Endothelial cell of umbilical vein (primary cell): ENCODE measurements around the gene CEP55. TPM values are rescaled to one million over a fixed set of nuclear protein-coding genes. Genes with fewer than 3 reads are reported as not detected.
A peak's percentile ranks its signal among the peaks of the same experiment; 100 is the strongest.

Experiments used
- BruUV-seq: library from RNA; stranded (reverse); fragments of 400-500 nt; replicated peaks from 2 replicates; lab custom pipeline; 2021; lab: Mats Ljungman, UMichigan
- CTCF ChIA-PET: fragments of 300-600, 350-600 bp; sonication (Branson Sonifier 250); formaldehyde crosslinking; loops from one replicate; lab custom pipeline; 2021; ENCODE audit warnings: antibody characterized with exemption, inconsistent platforms; lab: Charles Lee
- POLR2A ChIA-PET: fragments of 300-600, 350-600 bp; sonication (Branson Sonifier 250); formaldehyde crosslinking; loops from one replicate; lab custom pipeline; 2021; ENCODE audit warnings: antibody characterized with exemption, inconsistent platforms; lab: Charles Lee
- DNase-seq: peaks from one replicate; pipeline ENCODE4 v3.0.0-alpha.2; 2011; ENCODE audit warnings: low read depth, low spot score
- FAIRE-seq: peaks from 2 replicates; lab custom pipeline; 2011; peaks lifted over from hg19 to GRCh38; lab: Jason Lieb, UNC
- H2AFZ ChIP-seq: 2 replicates; pipeline ENCODE4 v1.6.0; 2012; ENCODE audit warnings: low read depth, low read length, control low read depth, inconsistent platforms
- H3K27ac ChIP-seq: 2 replicates; pipeline ENCODE4 v1.5.1; 2011; ENCODE audit warnings: low read depth, mild to moderate bottlenecking, control low read depth, low read length, moderate library complexity; ENCODE audit not compliant: insufficient read depth
- H3K27me3 ChIP-seq, 2 experiments: 2 replicates each; pipeline versions ENCODE4 v1.6.0 to v1.6.1; 2011; ENCODE audit warnings: low read length in 2 of 2, mixed read lengths in 1 of 2; ENCODE audit not compliant: control insufficient read depth in 2 of 2, insufficient read depth in 2 of 2
- H3K36me3 ChIP-seq, 2 experiments: 2 replicates in 1 of 2; 3 replicates in 1 of 2; pipeline ENCODE4 v1.5.1; 2011; ENCODE audit warnings: low read length in 2 of 2, mild to moderate bottlenecking in 1 of 2, moderate library complexity in 1 of 2; ENCODE audit not compliant: control insufficient read depth in 2 of 2, insufficient read depth in 2 of 2; ENCODE audit errors: extremely low read depth in 1 of 2
- H3K4me1 ChIP-seq: 3 replicates; pipeline ENCODE4 v1.5.1; 2011; ENCODE audit warnings: mild to moderate bottlenecking, low read length; ENCODE audit not compliant: control insufficient read depth, insufficient read depth; ENCODE audit errors: extremely low read depth
- H3K4me2 ChIP-seq: 2 replicates; pipeline ENCODE4 v1.6.1; 2011; ENCODE audit warnings: low read length, control low read depth, mixed read lengths; ENCODE audit not compliant: insufficient read depth
- H3K4me3 ChIP-seq, 3 experiments: fragments of 200-600 bp in 1 of 3; sonication (generic), shearing (Covaris generic) in 1 of 3; replicated peaks in 1 of 3; 2 replicates each; pipeline ENCODE4 v1.5.1; 2011 to 2016; ENCODE audit warnings: control low read depth in 3 of 3, low read length in 3 of 3, mild to moderate bottlenecking in 2 of 3, inconsistent platforms in 1 of 3, low read depth in 1 of 3, moderate library complexity in 1 of 3; ENCODE audit not compliant: insufficient read depth in 1 of 3
- H3K79me2 ChIP-seq: 2 replicates; pipeline ENCODE4 v1.6.0; 2012; ENCODE audit warnings: low read length, inconsistent platforms; ENCODE audit not compliant: control insufficient read depth, insufficient read depth
- H3K9ac ChIP-seq: replicated peaks from 2 replicates; pipeline ENCODE3; 2011; ENCODE audit warnings: low read length, control low read depth; ENCODE audit not compliant: insufficient read depth; ENCODE audit errors: extremely low read depth
- H3K9me1 ChIP-seq: replicated peaks from 3 replicates; pipeline ENCODE4 v1.6.0; 2011; ENCODE audit warnings: mild to moderate bottlenecking, low read length; ENCODE audit not compliant: control insufficient read depth, insufficient read depth; ENCODE audit errors: extremely low read depth
- H3K9me3 ChIP-seq: replicated peaks from 2 replicates; pipeline ENCODE4 v1.5.1; 2012; ENCODE audit warnings: low read length, inconsistent platforms; ENCODE audit not compliant: control insufficient read depth, insufficient read depth
- H4K20me1 ChIP-seq: replicated peaks from 2 replicates; pipeline ENCODE3; 2011; ENCODE audit warnings: mild to moderate bottlenecking, low read length; ENCODE audit not compliant: control insufficient read depth, insufficient read depth; ENCODE audit errors: extremely low read depth
- EZH2 ChIP-seq: IDR thresholded peaks from 2 replicates; pipeline ENCODE4 v1.6.1; 2012; ENCODE audit warnings: borderline replicate concordance, low read depth, mild to moderate bottlenecking, moderate library complexity, low read length, inconsistent platforms; ENCODE audit not compliant: severe bottlenecking
- FOS ChIP-seq: IDR thresholded peaks from 2 replicates; pipeline ENCODE4 v1.6.1; 2011; ENCODE audit warnings: mild to moderate bottlenecking, low read length, moderate library complexity, borderline replicate concordance; ENCODE audit not compliant: insufficient read depth
- GATA2 ChIP-seq: IDR thresholded peaks from 2 replicates; pipeline ENCODE4 v1.7.0; 2011; ENCODE audit warnings: low read depth, mild to moderate bottlenecking, moderate library complexity, mixed read lengths, low read length; ENCODE audit not compliant: insufficient read length, insufficient read depth
- JUN ChIP-seq: IDR thresholded peaks from 2 replicates; pipeline ENCODE4 v1.6.1; 2011; ENCODE audit warnings: borderline replicate concordance, low read depth; ENCODE audit not compliant: insufficient read length, insufficient read depth
- MYC ChIP-seq: IDR thresholded peaks from one replicate; pipeline ENCODE4 v1.6.1; 2011; ENCODE audit warnings: mild to moderate bottlenecking, low read depth, low read length
- POLR2A ChIP-seq: IDR thresholded peaks from 2 replicates; pipeline ENCODE4 v1.6.1; 2012; ENCODE audit warnings: low read depth, mild to moderate bottlenecking, control low read depth, low read length
- POLR2AphosphoS5 ChIP-seq: IDR thresholded peaks from 2 replicates; pipeline ENCODE4 v1.6.1; 2012; ENCODE audit warnings: low read depth, mild to moderate bottlenecking, control low read depth, low read length, moderate library complexity; ENCODE audit not compliant: insufficient read depth
- dilution Hi-C: fragments of 300-500 bp; cut with MboI; formaldehyde crosslinking; loops from one replicate; pipeline ENCODE4 v1.15.0; 2019; ENCODE audit warnings: low sequenced_read_pairs; ENCODE audit not compliant: extremely low pct_ligation_motif_present
- intact Hi-C: fragments of 100-400 bp; cut with micrococcal nuclease; formaldehyde crosslinking; loops from one replicate; pipeline ENCODE4 v1.10.0; 2022
- polyA plus RNA-seq, 4 experiments: library from polyadenylated mRNA; depleted of rRNA in 3 of 4; stranded (reverse) in 3 of 4; unstranded in 1 of 4; fragments of >200 nt; gene quantifications; 2 replicates each; pipeline versions ENCODE4 v1.2.1 to v1.2.3, GENCODE V29; 2011 to 2012; ENCODE audit warnings: missing spikeins in 1 of 4
- total RNA-seq: library from RNA; stranded (reverse); gene quantifications from 2 replicates; pipeline ENCODE4 v1.2.3, GENCODE V29; 2021
- TF ChIP-seq, protein P1 (sequence below): IDR thresholded peaks from 2 replicates; pipeline ENCODE4 v1.6.1; 2011; ENCODE audit not compliant: insufficient read depth, insufficient read length
- TF ChIP-seq, protein P2 (sequence below), 2 donors: IDR thresholded peaks; 1 replicate in 1 of 2; 2 replicates in 1 of 2; pipeline ENCODE4 v1.5.1; 2011; ENCODE audit warnings: low read length in 2 of 2, mild to moderate bottlenecking in 2 of 2, moderate library complexity in 2 of 2, control low read depth in 1 of 2, inconsistent platforms in 1 of 2, low read depth in 1 of 2; ENCODE audit not compliant: insufficient read depth in 1 of 2; ENCODE audit errors: extremely low read depth in 1 of 2

Gene CEP55
- total and polyA plus RNA-seq, 2 donors (not counting 3 experiments of a cell fraction or from before 2014, with no cell fraction given), result 17.4 to 63.0 TPM

DNA sequence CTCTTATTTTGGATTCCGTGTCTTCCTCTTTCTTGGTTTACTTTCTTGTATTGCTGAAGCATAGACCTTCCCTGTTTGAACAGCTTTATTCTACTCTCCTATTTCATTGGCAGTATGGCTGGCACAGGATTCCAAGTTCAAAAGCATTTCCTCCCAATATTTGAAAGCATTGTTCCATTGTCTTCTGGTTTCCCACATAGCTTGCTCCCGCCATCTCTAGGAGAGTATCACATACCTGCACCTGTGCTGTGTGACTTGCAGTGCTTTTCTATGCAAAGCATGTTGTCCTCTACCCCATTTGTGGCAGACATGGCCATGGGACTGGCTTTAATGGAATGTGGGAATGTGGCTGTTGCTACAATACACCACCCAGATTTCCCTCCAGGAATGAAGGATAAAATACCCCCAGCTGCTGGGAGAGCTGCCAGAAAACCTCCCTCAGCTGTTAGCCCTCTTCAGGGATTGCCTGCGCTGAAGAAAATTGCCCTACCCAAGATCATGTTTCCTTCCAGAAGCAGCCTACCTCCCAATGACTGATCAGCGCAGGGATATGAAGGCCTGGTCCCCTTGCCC lies 7.4 kb upstream of the CEP55 start:
- no peak for FAIRE-seq
- ChIA-PET CTCF (interaction anchor here (0.6 to 12.7 kb wide), 7 partner anchors 22 to 191 kb away, joined by 3 to 451 read pairs (median 4); no protein-coding TSS in a partner anchor), POLR2A (no interaction called here)
- Histone ChIP-seq H3K27ac (no peak overlapping the region), H4K20me1 (no peaks in the 10 kb centered on the region), H3K4me3 (no peak overlapping the region), H3K9me3 (no peaks in the 10 kb centered on the region), H3K9ac (no peak overlapping the region), H3K4me1 (no peaks in the 10 kb centered on the region), H3K79me2 (no peaks in the 10 kb centered on the region), H3K9me1 (no peaks in the 10 kb centered on the region), H2AFZ (no peak overlapping the region), H3K4me2 (no peak overlapping the region), H3K36me3 (no peaks in the 10 kb centered on the region), H3K27me3 (no peaks in the 10 kb centered on the region)
- no TSS peak for BruUV-seq
- TF ChIP-seq, protein P1, sequence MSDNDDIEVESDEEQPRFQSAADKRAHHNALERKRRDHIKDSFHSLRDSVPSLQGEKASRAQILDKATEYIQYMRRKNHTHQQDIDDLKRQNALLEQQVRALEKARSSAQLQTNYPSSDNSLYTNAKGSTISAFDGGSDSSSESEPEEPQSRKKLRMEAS, result no peak
- TF ChIP-seq, protein P2, sequence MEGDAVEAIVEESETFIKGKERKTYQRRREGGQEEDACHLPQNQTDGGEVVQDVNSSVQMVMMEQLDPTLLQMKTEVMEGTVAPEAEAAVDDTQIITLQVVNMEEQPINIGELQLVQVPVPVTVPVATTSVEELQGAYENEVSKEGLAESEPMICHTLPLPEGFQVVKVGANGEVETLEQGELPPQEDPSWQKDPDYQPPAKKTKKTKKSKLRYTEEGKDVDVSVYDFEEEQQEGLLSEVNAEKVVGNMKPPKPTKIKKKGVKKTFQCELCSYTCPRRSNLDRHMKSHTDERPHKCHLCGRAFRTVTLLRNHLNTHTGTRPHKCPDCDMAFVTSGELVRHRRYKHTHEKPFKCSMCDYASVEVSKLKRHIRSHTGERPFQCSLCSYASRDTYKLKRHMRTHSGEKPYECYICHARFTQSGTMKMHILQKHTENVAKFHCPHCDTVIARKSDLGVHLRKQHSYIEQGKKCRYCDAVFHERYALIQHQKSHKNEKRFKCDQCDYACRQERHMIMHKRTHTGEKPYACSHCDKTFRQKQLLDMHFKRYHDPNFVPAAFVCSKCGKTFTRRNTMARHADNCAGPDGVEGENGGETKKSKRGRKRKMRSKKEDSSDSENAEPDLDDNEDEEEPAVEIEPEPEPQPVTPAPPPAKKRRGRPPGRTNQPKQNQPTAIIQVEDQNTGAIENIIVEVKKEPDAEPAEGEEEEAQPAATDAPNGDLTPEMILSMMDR (IDR thresholded peaks at IDR 0.05; ENCODE audit: extremely low read depth in 1 of 2, insufficient read depth in 1 of 2, low read depth in 1 of 2, low read length in 2 of 2), result no peak
- TF ChIP-seq POLR2A, result no peak
- dilution Hi-C loops (no loop called here), intact Hi-C loops (no loop called here)
- DNase-seq, result peak; percentile 59

DNA sequence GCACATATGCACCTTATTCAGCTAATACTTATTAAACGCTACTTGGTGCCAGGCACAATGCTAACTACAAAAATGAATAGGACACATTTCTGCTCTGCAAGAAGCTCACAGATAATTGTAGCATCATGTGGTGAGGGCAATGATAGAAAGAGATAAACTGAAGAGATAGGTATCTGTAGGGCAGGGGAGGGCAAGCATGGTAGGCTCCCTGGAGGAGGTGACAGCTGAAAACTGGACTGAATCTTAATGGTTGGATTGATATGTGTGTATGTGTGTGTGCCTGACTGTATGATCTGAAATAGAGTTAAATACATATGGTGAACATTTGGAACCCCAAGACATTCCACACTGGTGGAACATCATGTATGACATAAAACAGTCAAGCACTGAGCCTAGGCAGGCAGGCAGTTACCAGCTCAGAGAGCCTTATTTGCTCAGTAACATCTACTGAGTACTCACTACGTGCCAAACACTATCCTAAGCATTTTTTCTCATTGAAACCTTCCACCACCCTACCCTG lies 4.8 kb upstream of the CEP55 start:
- intact Hi-C loops (no loop called here), dilution Hi-C loops (no loop called here)
- H2AFZ ChIP-seq, result no peak overlapping the region
- TF ChIP-seq JUN (no peak), FOS (no peak), POLR2A (no peak), GATA2 (no peak), MYC (no peak), POLR2AphosphoS5 (no peak), EZH2 (no peak)
- TF ChIP-seq, protein P2 (IDR thresholded peaks at IDR 0.05; ENCODE audit: extremely low read depth in 1 of 2, insufficient read depth in 1 of 2, low read depth in 1 of 2, low read length in 2 of 2), result no peak
- TF ChIP-seq, protein P1, result no peak
- H3K9me1 ChIP-seq, result no peaks in the 10 kb centered on the region
- CTCF ChIA-PET, result interaction anchor here (0.7 to 3.0 kb wide), 5 partner anchors 9 to 123 kb away, joined by 3 to 12 read pairs (median 4); partner anchors contain the start of gene MYOF
- FAIRE-seq (no peak), DNase-seq (no peak)
- POLR2A ChIA-PET, result no interaction called here
- no peak overlapping the region for H3K4me2 ChIP-seq
- H3K9me3 ChIP-seq, result no peaks in the 10 kb centered on the region
- no TSS peak for BruUV-seq
- no peak overlapping the region for H3K4me3 ChIP-seq
- H3K27me3 ChIP-seq, result no peaks in the 10 kb centered on the region
- H4K20me1 ChIP-seq, result no peaks in the 10 kb centered on the region
- no peaks in the 10 kb centered on the region for H3K36me3 ChIP-seq
- peaks cover 2% of the 10 kb centered on the region for H3K79me2 ChIP-seq
- peaks cover 5% of the 10 kb centered on the region for H3K4me1 ChIP-seq
- no peak overlapping the region for H3K27ac ChIP-seq
- H3K9ac ChIP-seq, result no peak overlapping the region
